Activated naive CD8-positive, alpha-beta T cell treated with anti-CD3 and anti-CD28 coated beads for 36 hours (primary cell): ENCODE measurements around the gene TP53INP2. TPM values are rescaled to one million over a fixed set of nuclear protein-coding genes. Genes with fewer than 3 reads are reported as not detected.
"Not testable (repeated sequence)": the region's sequence is repeated elsewhere in the genome, so short reads cannot be mapped to it uniquely, and the experiment has no call there.

Experiments used
- DNase-seq: peaks from one replicate; pipeline ENCODE4 v3.0.0; 2021
- H3K27ac Mint-ChIP-seq: one replicate; pipeline ENCODE4 v1.8.0; 2022; ENCODE audit warnings: mild to moderate bottlenecking, moderate library complexity, mixed read lengths
- H3K27me3 Mint-ChIP-seq: one replicate; pipeline ENCODE4 v1.8.0; 2022; ENCODE audit warnings: mild to moderate bottlenecking, mixed read lengths
- H3K36me3 Mint-ChIP-seq: one replicate; pipeline ENCODE4 v1.8.0; 2021; ENCODE audit warnings: mild to moderate bottlenecking, mixed read lengths
- H3K4me1 Mint-ChIP-seq: one replicate; pipeline ENCODE4 v1.8.0; 2021; ENCODE audit warnings: mixed read lengths
- H3K4me3 Mint-ChIP-seq: one replicate; pipeline ENCODE4 v1.8.0; 2022; ENCODE audit warnings: mild to moderate bottlenecking, moderate library complexity, mixed read lengths
- H3K9me3 Mint-ChIP-seq: one replicate; pipeline ENCODE4 v1.8.0; 2022; ENCODE audit warnings: mixed read lengths
- total RNA-seq, 2 experiments: library from RNA; stranded (reverse); gene quantifications; one replicate each; pipeline ENCODE4 v1.2.3, GENCODE V29; 2021

Gene TP53INP2
- total RNA-seq: 1 to 10 TPM; 2.6 to 2.9 TPM

DNA sequence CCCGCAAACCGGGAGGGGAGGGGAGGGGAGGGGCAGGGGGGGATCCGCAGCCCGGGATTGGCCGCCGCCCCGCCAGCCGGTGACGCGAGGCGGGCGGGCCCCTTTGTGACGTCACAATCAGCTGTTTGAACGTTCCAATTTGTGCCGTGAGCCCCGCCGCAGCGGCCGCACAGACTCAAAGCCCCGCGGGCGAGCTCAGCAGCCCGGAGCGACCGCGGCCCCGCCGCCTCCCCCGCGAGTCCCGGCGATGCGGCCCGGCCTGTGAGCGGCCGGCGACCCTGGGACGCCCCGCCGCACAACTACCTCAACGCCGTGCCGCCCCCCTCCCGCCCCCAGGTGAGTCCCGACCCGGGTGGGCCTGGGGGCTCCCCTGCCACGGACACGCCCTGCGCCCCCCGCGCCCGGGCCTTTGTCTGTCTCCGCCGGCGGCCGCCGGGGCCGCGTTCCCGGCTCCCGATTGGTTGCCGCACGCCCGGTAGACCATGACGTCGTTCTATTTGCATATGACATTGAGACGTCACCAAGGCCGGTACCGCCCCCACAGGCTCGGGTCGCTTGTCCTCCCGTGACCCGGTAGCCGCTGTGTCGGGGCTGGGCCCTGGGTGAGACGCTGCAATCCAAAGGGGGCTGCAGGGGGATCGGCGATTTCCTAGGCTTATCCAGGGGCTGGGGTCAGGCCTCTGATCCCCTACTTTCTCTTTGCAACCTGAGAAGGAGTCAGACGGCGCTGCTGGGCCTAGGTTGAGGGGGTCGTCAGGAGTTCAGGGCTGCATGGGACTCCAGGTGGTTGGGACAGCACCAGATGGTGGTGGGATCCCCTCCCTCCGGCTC is at the start of gene TP53INP2:
TP53INP2 (plus strand) TSS at position 168 of the 831 bp plus-strand sequence. CDS start 4,396 bp downstream, outside the sequence.
- no peaks in the 10 kb centered on the region for H3K9me3 Mint-ChIP-seq
- peaks cover 10% of the 10 kb centered on the region for H3K27me3 Mint-ChIP-seq
- H3K36me3 Mint-ChIP-seq: no peaks in the 10 kb centered on the region

GRCh38 chr20:34658654-34659053 is 45.5 kb upstream of the TP53INP2 start:
- not testable (repeated sequence) for H3K4me1 Mint-ChIP-seq, H3K9me3 Mint-ChIP-seq, H3K27me3 Mint-ChIP-seq, H3K36me3 Mint-ChIP-seq, H3K4me3 Mint-ChIP-seq, DNase-seq, H3K27ac Mint-ChIP-seq

More for the DNA sequence above, at the start of gene TP53INP2:
- Mint-ChIP-seq H3K27ac (peak within 1 kb of the TSS; percentile 81), H3K4me1 (peaks cover 20% of the 10 kb centered on the region), H3K4me3 (peak within 1 kb of the TSS; percentile 97)
- DNase-seq: peak; percentile 82

DNA sequence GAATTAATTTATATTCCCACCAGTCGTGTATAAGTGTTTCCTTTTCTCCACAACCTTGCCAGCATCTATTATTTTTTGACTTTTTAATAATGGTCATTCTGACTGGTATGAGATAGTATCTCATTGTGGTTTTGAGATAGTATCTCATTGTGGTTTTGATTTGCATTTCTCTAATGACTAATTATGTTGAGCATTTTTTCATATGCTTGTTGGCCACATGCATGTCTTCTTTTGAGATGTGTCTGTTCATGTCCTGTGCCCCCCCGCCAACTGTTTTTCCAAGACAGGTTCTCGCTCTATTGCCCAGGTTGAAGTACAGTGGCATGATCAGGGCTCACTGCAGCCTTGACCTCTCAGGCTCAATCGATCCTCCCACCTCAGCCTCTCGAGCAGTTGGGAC is 42.3 kb upstream of the TP53INP2 start:
- peak overlapping the region; percentile 25 for H3K27ac Mint-ChIP-seq
- H3K27me3 Mint-ChIP-seq, H3K4me3 Mint-ChIP-seq, DNase-seq, H3K36me3 Mint-ChIP-seq, H3K4me1 Mint-ChIP-seq, H3K9me3 Mint-ChIP-seq: not testable (repeated sequence)

- no peaks in the 10 kb centered on the region for H3K9me3 Mint-ChIP-seq
- no peaks in the 10 kb centered on the region for H3K27me3 Mint-ChIP-seq
- H3K36me3 Mint-ChIP-seq: no peaks in the 10 kb centered on the region
- no peak overlapping the region for H3K27ac Mint-ChIP-seq
- no peak overlapping the region for H3K4me3 Mint-ChIP-seq
- no peak for DNase-seq
- H3K4me1 Mint-ChIP-seq: peaks cover 3% of the 10 kb centered on the region
Measured at GRCh38 chr20:34663213-34663943, 40.8 kb upstream of the TP53INP2 start.

GRCh38 chr20:34664751-34665150 is 39.4 kb upstream of the TP53INP2 start:
- H3K9me3 Mint-ChIP-seq, H3K27ac Mint-ChIP-seq, H3K4me1 Mint-ChIP-seq, H3K36me3 Mint-ChIP-seq, DNase-seq, H3K4me3 Mint-ChIP-seq, H3K27me3 Mint-ChIP-seq: not testable (repeated sequence)

DNA sequence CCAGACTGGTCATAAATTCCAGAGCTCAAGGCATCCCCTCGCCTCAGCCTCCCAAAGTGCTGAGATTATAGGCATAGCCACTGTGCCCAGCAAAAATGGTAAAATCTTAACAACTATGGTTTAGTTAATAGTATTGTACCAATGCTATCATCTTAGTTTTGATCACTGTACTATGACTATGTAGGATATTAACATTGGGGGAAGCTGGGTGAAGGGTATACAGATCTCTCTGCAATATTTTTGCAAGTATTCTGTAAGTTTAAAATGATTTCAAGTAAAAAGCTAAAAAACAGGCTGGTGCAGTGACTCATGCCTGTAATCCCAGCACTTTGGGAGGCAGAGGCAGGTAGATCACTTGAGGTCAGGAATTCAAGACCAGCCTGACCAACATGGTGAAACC is 35.0 kb upstream of the TP53INP2 start:
- no peak for DNase-seq
- Mint-ChIP-seq H3K36me3 (peaks cover 15% of the 10 kb centered on the region), H3K27me3 (no peaks in the 10 kb centered on the region), H3K4me1 (peaks cover 2% of the 10 kb centered on the region), H3K9me3 (no peaks in the 10 kb centered on the region), H3K4me3 (no peak overlapping the region), H3K27ac (no peak overlapping the region)

DNA sequence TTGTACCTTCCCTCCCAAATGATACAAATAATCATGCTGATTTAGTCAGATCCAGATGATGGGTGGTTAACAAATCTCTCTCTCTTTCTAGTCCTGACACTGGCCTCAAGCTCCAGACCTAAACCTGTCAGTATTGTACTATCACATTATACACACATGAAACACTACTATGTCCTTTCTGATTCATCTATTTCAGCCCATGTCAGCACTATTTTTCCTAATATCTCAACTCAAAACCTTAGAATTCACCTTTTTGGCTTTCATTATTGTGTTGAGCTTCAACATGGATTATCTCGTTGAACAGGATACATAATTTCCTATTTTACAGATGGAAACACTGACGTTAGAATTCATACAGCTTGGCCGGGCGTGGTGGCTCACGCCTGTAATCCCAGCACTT is 30.7 kb upstream of the TP53INP2 start:
- Mint-ChIP-seq H3K27me3 (no peaks in the 10 kb centered on the region), H3K27ac (no peak overlapping the region), H3K36me3 (peaks cover 15% of the 10 kb centered on the region), H3K9me3 (no peaks in the 10 kb centered on the region), H3K4me1 (peaks cover 18% of the 10 kb centered on the region), H3K4me3 (no peak overlapping the region)
- DNase-seq: no peak

DNA sequence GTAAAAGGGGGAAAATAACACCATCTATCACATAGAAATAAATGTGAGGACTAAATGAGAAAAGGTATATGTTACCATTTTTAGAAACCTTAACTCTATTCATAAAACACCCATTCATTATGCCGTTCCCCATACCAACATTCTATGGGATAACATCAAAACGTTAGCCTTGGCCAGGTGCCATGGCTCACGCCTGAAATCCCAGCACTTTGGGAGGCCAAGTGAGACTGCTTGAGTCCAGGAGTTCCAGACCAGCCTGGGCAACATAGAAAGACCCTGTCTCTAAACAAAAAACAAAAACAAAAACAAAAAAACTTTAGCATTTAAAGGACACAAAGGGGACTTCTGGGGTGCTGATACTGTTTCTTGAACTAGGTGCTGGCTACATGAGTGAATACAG is 28.6 kb upstream of the TP53INP2 start:
- no peaks in the 10 kb centered on the region for H3K9me3 Mint-ChIP-seq
- H3K27ac Mint-ChIP-seq: no peak overlapping the region
- peaks cover 21% of the 10 kb centered on the region for H3K4me1 Mint-ChIP-seq
- DNase-seq: no peak
- peak overlapping the region; percentile 96 for H3K4me3 Mint-ChIP-seq
- no peaks in the 10 kb centered on the region for H3K27me3 Mint-ChIP-seq
- H3K36me3 Mint-ChIP-seq: peaks cover 8% of the 10 kb centered on the region

DNA sequence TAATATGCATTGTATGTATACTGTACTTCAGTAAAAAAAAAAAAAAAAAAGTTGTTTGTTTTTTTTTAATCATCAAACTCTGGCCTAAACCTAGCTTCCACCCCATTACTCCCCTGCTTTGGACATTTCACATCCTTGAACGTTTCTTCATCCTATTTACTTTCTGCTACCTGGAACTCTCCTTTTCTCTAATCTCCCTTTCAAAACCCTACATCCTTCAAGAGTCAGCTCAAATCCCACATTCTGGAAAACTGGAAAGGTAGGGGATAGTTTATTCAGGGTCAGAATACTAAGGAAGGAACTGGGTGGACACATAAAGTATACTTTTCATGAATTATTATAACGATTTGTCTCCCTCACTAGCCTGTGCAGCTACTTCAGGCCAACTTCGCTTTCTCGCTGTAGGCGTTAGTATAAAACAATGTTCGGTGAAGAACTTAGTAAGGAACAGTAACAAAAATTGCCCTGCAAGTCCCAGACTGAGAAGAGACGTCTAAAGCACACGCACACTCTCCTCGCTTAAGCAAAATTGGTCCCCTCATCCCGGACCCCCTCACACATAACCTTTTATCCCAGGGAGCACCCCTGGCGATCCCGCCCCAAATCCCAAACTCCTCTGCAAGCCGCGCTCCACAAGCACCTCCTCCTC is 28.0 kb upstream of the TP53INP2 start:
- Mint-ChIP-seq H3K9me3 (no peaks in the 10 kb centered on the region), H3K4me1 (peaks cover 26% of the 10 kb centered on the region), H3K27ac (peak overlapping the region; percentile 98), H3K4me3 (peak overlapping the region; percentile 96), H3K36me3 (peaks cover 5% of the 10 kb centered on the region), H3K27me3 (no peaks in the 10 kb centered on the region)
- DNase-seq: no peak

DNA sequence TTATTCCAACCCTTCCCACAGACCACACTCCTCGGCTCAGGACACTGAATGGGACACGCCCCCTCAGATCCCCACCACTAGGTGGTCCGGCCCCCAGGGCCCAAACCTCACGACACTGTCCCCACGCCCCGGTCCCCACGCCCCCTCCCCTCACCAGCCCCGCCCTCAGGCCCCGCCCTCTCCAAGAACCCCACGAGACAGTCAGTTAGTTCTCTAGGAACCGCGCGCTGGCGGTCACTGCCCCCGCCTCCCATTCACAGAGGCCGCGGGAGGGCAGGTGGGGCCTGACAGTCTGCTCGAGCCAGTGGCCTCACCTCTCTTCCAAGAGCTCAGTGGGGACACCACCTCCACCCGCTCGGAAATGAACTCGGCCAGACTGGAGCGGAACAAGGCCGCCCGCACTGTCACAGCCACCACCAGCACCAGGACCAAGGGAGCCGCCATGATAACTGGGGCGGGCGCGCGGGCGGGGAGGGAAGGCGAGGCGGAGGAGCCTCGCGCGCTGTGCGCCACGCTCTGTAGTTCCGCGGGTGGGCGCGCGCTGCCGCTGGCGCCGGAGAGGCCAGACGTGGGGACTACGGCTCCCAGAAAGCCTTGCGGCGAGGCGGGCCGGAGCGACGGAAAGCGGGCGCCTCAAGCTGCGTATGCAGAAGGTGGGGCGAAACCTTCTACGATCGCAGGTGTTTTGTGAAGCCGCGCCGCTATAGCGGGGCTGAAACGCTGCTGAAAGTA is 27.3 kb upstream of the TP53INP2 start, which contains the start of gene PIGU:
PIGU (minus strand) TSS at position 451 of the 732 bp plus-strand sequence; CDS start at position 444, 7 bp downstream.
- peak; percentile 98 for DNase-seq
- peaks cover 5% of the 10 kb centered on the region for H3K36me3 Mint-ChIP-seq
- peak within 1 kb of the TSS; percentile 96 for H3K4me3 Mint-ChIP-seq
- H3K4me1 Mint-ChIP-seq: peaks cover 26% of the 10 kb centered on the region
- H3K9me3 Mint-ChIP-seq: no peaks in the 10 kb centered on the region
- H3K27me3 Mint-ChIP-seq: no peaks in the 10 kb centered on the region
- H3K27ac Mint-ChIP-seq: peak within 1 kb of the TSS; percentile 98

GRCh38 chr20:34680586-34681175 is 23.5 kb upstream of the TP53INP2 start:
- no peak overlapping the region for H3K4me3 Mint-ChIP-seq
- H3K27ac Mint-ChIP-seq: no peak overlapping the region

DNA sequence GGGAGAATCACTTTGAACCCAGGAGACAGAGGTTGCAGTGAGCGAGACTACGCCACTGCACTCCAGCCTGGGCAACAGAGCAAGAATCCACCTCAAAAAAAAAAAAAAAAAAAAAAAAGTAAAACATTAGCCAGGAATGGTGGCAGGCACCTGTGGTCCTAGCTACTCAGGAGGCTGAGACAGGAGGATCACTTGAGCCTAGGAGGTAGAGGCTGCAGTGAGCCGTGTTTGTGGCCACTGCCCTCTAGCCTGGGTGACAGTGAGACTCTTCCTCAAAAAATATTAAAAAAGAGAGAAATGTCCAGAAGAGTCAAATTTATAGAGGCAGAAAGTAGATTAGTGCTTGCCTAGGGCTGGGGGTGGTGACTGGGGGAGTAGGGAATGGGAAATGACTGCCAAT is 20.5 kb upstream of the TP53INP2 start:
- DNase-seq: no peak
- Mint-ChIP-seq H3K9me3 (no peaks in the 10 kb centered on the region), H3K27ac (no peak overlapping the region), H3K4me3 (no peak overlapping the region), H3K4me1 (peaks cover 7% of the 10 kb centered on the region), H3K36me3 (no peaks in the 10 kb centered on the region), H3K27me3 (no peaks in the 10 kb centered on the region)

More at GRCh38 chr20:34680586-34681175, 23.5 kb upstream of the TP53INP2 start:
- Mint-ChIP-seq H3K9me3 (no peaks in the 10 kb centered on the region), H3K27me3 (no peaks in the 10 kb centered on the region), H3K36me3 (no peaks in the 10 kb centered on the region), H3K4me1 (peaks cover 15% of the 10 kb centered on the region)
- no peak for DNase-seq

- Mint-ChIP-seq H3K4me1 (no peaks in the 10 kb centered on the region), H3K36me3 (no peaks in the 10 kb centered on the region), H3K4me3 (no peak overlapping the region), H3K9me3 (no peaks in the 10 kb centered on the region), H3K27me3 (no peaks in the 10 kb centered on the region), H3K27ac (no peak overlapping the region)
- DNase-seq: no peak
Measured at GRCh38 chr20:34689486-34689885, 14.7 kb upstream of the TP53INP2 start.

GRCh38 chr20:34691838-34692237 is 12.3 kb upstream of the TP53INP2 start:
- Mint-ChIP-seq H3K27me3 (no peaks in the 10 kb centered on the region), H3K27ac (no peak overlapping the region), H3K9me3 (no peaks in the 10 kb centered on the region), H3K36me3 (no peaks in the 10 kb centered on the region), H3K4me3 (no peak overlapping the region), H3K4me1 (no peaks in the 10 kb centered on the region)
- DNase-seq: no peak
